Ishikawa (cell line): ENCODE data around the gene PRR36.
A peak's percentile ranks its signal among the peaks of the same experiment; 100 is the strongest.

Source experiments
- CEBPB ChIP-seq: IDR thresholded peaks from 2 replicates; pipeline ENCODE4 v1.6.1; 2012
- CREB1 ChIP-seq: IDR thresholded peaks from 2 replicates; pipeline ENCODE4 v1.6.1; 2012; ENCODE audit warnings: low read depth
- EGR1 ChIP-seq: IDR thresholded peaks from 2 replicates; pipeline ENCODE4 v1.6.1; 2012
- EP300 ChIP-seq: IDR thresholded peaks from 2 replicates; pipeline ENCODE4 v1.6.1; 2012; ENCODE audit warnings: borderline replicate concordance
- FOXM1 ChIP-seq: IDR thresholded peaks from 2 replicates; pipeline ENCODE4 v1.6.1; 2012; ENCODE audit warnings: low read depth, borderline replicate concordance
- NFIC ChIP-seq: IDR thresholded peaks from 2 replicates; pipeline ENCODE4 v1.6.1; 2012
- RAD21 ChIP-seq: IDR thresholded peaks from 2 replicates; pipeline ENCODE4 v1.6.1; 2012; ENCODE audit warnings: low read depth
- REST ChIP-seq: IDR thresholded peaks from 2 replicates; pipeline ENCODE4 v1.6.1; 2012; ENCODE audit warnings: low read depth, mild to moderate bottlenecking
- TAF1 ChIP-seq: IDR thresholded peaks from 2 replicates; pipeline ENCODE4 v1.6.1; 2012; ENCODE audit warnings: low read depth, mild to moderate bottlenecking
- TCF12 ChIP-seq: IDR thresholded peaks from 2 replicates; pipeline ENCODE4 v1.6.1; 2012; ENCODE audit warnings: low read depth
- TEAD4 ChIP-seq: IDR thresholded peaks from 2 replicates; pipeline ENCODE4 v1.6.1; 2012
- YY1 ChIP-seq: IDR thresholded peaks from 2 replicates; pipeline ENCODE4 v1.6.1; 2012; ENCODE audit warnings: low read depth
- ZBTB7A ChIP-seq: IDR thresholded peaks from 2 replicates; pipeline ENCODE4 v1.6.1; 2012; ENCODE audit warnings: low read depth
- TF ChIP-seq, protein P1 (sequence below): IDR thresholded peaks from 2 replicates; pipeline ENCODE4 v1.6.1; 2012
- TF ChIP-seq, protein P2 (sequence below): IDR thresholded peaks from 2 replicates; pipeline ENCODE4 v1.6.1; 2012

Gene PRR36

GRCh38 chr19:7833225-7834099, 40.7 kb downstream of the PRR36 start:
- TF ChIP-seq, protein P1, sequence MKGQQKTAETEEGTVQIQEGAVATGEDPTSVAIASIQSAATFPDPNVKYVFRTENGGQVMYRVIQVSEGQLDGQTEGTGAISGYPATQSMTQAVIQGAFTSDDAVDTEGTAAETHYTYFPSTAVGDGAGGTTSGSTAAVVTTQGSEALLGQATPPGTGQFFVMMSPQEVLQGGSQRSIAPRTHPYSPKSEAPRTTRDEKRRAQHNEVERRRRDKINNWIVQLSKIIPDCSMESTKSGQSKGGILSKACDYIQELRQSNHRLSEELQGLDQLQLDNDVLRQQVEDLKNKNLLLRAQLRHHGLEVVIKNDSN = no peak
- TF ChIP-seq, protein P2, sequence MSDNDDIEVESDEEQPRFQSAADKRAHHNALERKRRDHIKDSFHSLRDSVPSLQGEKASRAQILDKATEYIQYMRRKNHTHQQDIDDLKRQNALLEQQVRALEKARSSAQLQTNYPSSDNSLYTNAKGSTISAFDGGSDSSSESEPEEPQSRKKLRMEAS = peak; percentile 30; the same call in 1 of the 2 replicates
- TF ChIP-seq TAF1 (no peak), EGR1 (no peak), EP300 (no peak; the same call in 1 of the 2 replicates), CEBPB (no peak), CREB1 (peak; percentile 69), NFIC (no peak), YY1 (no peak), ZBTB7A (no peak), REST (no peak)

- no peak for TF ChIP-seq EGR1
Measured at GRCh38 chr19:7832781-7833180, 41.4 kb downstream of the PRR36 start.

GRCh38 chr19:7832009-7832408, 42.2 kb downstream of the PRR36 start:
- no peak for TF ChIP-seq FOXM1
- no peak for TF ChIP-seq CREB1
- no peak for TF ChIP-seq EP300
- TF ChIP-seq TEAD4 = no peak
- no peak for TF ChIP-seq ZBTB7A
- TF ChIP-seq REST = no peak
- TF ChIP-seq, protein P1 = no peak
- TF ChIP-seq YY1 = no peak
- no peak for TF ChIP-seq EGR1
- TF ChIP-seq, protein P2 = no peak
- no peak for TF ChIP-seq TCF12
- no peak for TF ChIP-seq TAF1
- TF ChIP-seq NFIC = no peak

DNA sequence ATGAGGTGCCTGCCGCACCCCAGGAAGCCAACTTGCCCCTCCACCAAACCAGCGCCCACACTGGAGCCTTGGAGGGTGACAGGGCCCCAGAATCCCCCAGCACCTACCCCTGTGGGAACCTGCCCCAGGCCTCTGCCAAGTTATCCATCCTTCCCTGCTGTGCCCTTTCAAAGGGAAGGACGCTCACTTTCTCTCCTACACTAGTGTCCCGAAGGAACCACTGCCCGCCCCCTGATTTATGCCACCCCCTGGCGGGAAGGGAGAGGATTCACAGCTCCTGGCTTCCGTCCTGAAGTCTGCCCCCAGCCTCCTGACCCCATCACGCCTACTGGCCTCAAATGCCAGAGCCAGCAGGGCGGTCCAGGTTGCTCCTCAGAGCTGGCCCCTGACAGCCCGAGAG, 42.7 kb downstream of the PRR36 start:
- TF ChIP-seq RAD21 (peak; percentile 26; the same call in 1 of the 2 replicates), NFIC (no peak)

DNA sequence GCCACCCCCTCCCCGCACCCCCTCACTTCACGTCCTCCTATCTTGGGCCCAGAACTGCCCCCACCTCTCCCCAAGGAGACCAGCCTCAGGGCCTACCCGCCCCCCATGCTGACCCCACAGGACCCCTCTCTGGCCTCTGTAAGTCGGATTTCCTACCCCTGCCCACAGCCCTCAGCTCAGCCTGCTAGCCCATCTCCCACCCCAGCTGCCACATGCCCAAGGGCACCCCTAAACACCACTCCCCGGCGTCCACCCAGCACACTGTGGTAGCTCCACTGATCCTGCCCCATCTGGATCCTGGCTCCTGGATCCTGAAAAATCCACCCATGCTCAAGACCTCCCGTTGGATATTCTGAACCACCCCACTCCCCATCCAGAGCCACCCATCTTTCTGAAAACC, 43.4 kb downstream of the PRR36 start:
- TF ChIP-seq FOXM1 = no peak
- TF ChIP-seq CREB1 = no peak
- no peak for TF ChIP-seq EP300
- TF ChIP-seq, protein P1 = no peak
- no peak for TF ChIP-seq ZBTB7A
- TF ChIP-seq, protein P2 = no peak
- no peak for TF ChIP-seq RAD21
- no peak for TF ChIP-seq YY1
- TF ChIP-seq TEAD4 = no peak
- no peak for TF ChIP-seq REST
- TF ChIP-seq EGR1 = no peak
- no peak for TF ChIP-seq TAF1
- no peak for TF ChIP-seq NFIC
- no peak for TF ChIP-seq TCF12
- TF ChIP-seq CEBPB = no peak
